ENCODE measurements around the gene FBXO2. TPM values are rescaled to one million over a fixed set of nuclear protein-coding genes. Genes with fewer than 3 reads are reported as not detected.

FBXO2 gene
- total and polyA plus RNA-seq, 2 of the 4 experiments (the other 2 are of a cell fraction) = 0.36 to 1.7 TPM

DNA sequence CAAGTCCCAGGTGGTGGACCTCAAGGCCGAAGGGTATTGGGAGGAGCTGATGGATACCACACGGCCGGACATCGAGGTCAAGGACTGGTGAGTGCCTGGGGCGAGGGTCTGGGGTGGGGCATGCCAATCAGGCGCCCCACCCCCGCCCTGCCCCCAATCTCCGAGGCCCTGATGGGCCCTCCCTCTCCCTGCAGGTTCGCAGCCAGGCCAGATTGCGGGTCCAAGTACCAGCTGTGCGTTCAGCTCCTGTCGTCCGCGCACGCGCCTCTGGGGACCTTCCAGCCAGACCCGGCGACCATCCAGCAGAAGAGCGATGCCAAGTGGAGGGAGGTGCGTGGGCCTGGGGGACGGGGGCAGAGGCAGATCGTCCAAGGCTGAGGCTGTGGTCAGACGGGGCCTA, 4.3 kb upstream of the FBXO2 start:
- Histone ChIP-seq H4K8ac (ENCODE audit: low read depth in 2 of 2, low read length in 2 of 2) (no peak overlapping the region), H3K9ac (ENCODE audit: low read depth, low read length) (no peak overlapping the region), H2AK9ac (replicated peaks; ENCODE audit: low read depth, low read length, poor library complexity) (no peak overlapping the region), H3K23ac (ENCODE audit: low read depth, low read length) (no peak overlapping the region), H3K56ac (ENCODE audit: extremely low read depth, insufficient read depth, low read length) (no peak overlapping the region), H2BK20ac (ENCODE audit: low read depth, low read length) (no peak overlapping the region), H2BK120ac (ENCODE audit: low read depth, low read length) (no peak overlapping the region), H4K5ac (ENCODE audit: low read depth, low read length) (no peak overlapping the region), H3K79me1 (ENCODE audit: low read depth in 1 of 2, low read length in 2 of 2) (peaks cover 0 to 4% of the 10 kb centered on the region in 2 experiments; a peak in 1 of 4 replicates), H3K4me3 (ENCODE audit: insufficient read depth, low read depth, low read length) (no peak overlapping the region), H2BK5ac (ENCODE audit: low read depth, low read length, poor library complexity, severe bottlenecking) (no peak overlapping the region), H3K4me2 (ENCODE audit: low read depth, low read length) (no peak overlapping the region), H3K4ac (ENCODE audit: low read depth, low read length) (no peak overlapping the region), H3K36me3 (ENCODE audit: control insufficient read depth, insufficient read depth, low read length) (peaks cover 21% of the 10 kb centered on the region), H3K9me3 (ENCODE audit: control insufficient read depth, insufficient read depth, low read length) (no peaks in the 10 kb centered on the region), H2BK15ac (ENCODE audit: low read depth, low read length) (no peak overlapping the region), H3K9me1 (ENCODE audit: insufficient read depth, low read length) (no peaks in the 10 kb centered on the region), H2AK5ac (ENCODE audit: low read depth, low read length) (no peak overlapping the region), H3K27ac (ENCODE audit: insufficient read depth, low read length) (no peak overlapping the region), H2AFZ (replicated peaks; ENCODE audit: low read length, poor library complexity) (no peak overlapping the region), H4K91ac (ENCODE audit: insufficient read depth, low read depth, low read length) (no peak overlapping the region), H3K4me1 (ENCODE audit: control insufficient read depth, insufficient read depth, low read length) (no peaks in the 10 kb centered on the region), H3K14ac (replicated peaks; ENCODE audit: low read depth, low read length) (no peak overlapping the region), H3K27me3 (ENCODE audit: control insufficient read depth, insufficient read depth, low read length) (peaks cover 4% of the 10 kb centered on the region; the same call in 1 of the 2 replicates), H4K20me1 (ENCODE audit: insufficient read depth, low read length) (no peaks in the 10 kb centered on the region), H3K18ac (ENCODE audit: low read depth, low read length) (no peak overlapping the region)
- DNase-seq (no peak), ATAC-seq (ENCODE audit: low read depth) (no peak)
- no TSS peak for BruUV-seq (replicated peaks)
- WGBS, 2 experiments (ENCODE audit: extremely low coverage in 2 of 2, insufficient read length in 1 of 2) = 95% methylated on average over 13 of the region's 23 CpGs; no CpG with 5 or more reads in 1 of the 2 experiments
- TF ChIP-seq CHD1 (IDR thresholded peaks at IDR 0.05; ENCODE audit: low read depth, low read length) (no peak), RCOR1 (IDR thresholded peaks at IDR 0.05; ENCODE audit: insufficient replicate concordance, low read length) (no peak), RFX5 (IDR thresholded peaks at IDR 0.05; ENCODE audit: low read depth, low read length) (no peak), BHLHE40 (IDR thresholded peaks at IDR 0.05; ENCODE audit: low read depth, low read length) (no peak), MAFK (IDR thresholded peaks at IDR 0.05; ENCODE audit: low read depth, low read length) (no peak), POLR2A (IDR thresholded peaks at IDR 0.05; ENCODE audit: low read depth, low read length) (no peak), MAZ (IDR thresholded peaks at IDR 0.05; ENCODE audit: borderline replicate concordance, low read depth, low read length) (no peak), MXI1 (IDR thresholded peaks at IDR 0.05; ENCODE audit: borderline replicate concordance, low read depth, low read length) (no peak), NFE2L2 (IDR thresholded peaks at IDR 0.05; ENCODE audit: low read depth, low read length) (no peak), FOS (IDR thresholded peaks at IDR 0.05; ENCODE audit: low read depth, low read length) (no peak), CEBPB (IDR thresholded peaks at IDR 0.05; ENCODE audit: low read depth, low read length) (no peak)
- TF ChIP-seq, protein P1, sequence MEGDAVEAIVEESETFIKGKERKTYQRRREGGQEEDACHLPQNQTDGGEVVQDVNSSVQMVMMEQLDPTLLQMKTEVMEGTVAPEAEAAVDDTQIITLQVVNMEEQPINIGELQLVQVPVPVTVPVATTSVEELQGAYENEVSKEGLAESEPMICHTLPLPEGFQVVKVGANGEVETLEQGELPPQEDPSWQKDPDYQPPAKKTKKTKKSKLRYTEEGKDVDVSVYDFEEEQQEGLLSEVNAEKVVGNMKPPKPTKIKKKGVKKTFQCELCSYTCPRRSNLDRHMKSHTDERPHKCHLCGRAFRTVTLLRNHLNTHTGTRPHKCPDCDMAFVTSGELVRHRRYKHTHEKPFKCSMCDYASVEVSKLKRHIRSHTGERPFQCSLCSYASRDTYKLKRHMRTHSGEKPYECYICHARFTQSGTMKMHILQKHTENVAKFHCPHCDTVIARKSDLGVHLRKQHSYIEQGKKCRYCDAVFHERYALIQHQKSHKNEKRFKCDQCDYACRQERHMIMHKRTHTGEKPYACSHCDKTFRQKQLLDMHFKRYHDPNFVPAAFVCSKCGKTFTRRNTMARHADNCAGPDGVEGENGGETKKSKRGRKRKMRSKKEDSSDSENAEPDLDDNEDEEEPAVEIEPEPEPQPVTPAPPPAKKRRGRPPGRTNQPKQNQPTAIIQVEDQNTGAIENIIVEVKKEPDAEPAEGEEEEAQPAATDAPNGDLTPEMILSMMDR (conservative IDR thresholded peaks at IDR 0.05; ENCODE audit: low read depth, low read length) = no peak
- TF ChIP-seq, protein P2, sequence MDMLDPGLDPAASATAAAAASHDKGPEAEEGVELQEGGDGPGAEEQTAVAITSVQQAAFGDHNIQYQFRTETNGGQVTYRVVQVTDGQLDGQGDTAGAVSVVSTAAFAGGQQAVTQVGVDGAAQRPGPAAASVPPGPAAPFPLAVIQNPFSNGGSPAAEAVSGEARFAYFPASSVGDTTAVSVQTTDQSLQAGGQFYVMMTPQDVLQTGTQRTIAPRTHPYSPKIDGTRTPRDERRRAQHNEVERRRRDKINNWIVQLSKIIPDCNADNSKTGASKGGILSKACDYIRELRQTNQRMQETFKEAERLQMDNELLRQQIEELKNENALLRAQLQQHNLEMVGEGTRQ (IDR thresholded peaks at IDR 0.05; ENCODE audit: low read depth, low read length) = no peak
- TF ChIP-seq, protein P3, sequence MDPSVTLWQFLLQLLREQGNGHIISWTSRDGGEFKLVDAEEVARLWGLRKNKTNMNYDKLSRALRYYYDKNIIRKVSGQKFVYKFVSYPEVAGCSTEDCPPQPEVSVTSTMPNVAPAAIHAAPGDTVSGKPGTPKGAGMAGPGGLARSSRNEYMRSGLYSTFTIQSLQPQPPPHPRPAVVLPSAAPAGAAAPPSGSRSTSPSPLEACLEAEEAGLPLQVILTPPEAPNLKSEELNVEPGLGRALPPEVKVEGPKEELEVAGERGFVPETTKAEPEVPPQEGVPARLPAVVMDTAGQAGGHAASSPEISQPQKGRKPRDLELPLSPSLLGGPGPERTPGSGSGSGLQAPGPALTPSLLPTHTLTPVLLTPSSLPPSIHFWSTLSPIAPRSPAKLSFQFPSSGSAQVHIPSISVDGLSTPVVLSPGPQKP (IDR thresholded peaks at IDR 0.05; ENCODE audit: borderline replicate concordance, low read depth, low read length) = no peak
- dilution Hi-C loops (cut with HindIII; ENCODE audit: low sequenced_read_pairs, unreplicated experiment) = no loop called here
- ChIA-PET CTCF (interaction anchor here (0.6 kb wide), 1 partner anchor 52 kb away, joined by 5 read pairs; no protein-coding TSS in a partner anchor), POLR2A (ENCODE audit: unreplicated experiment) (no interaction called here)
- in situ Hi-C loops (cut with MboI; ENCODE audit: low sequenced_read_pairs) = loop anchor here (5.0 kb wide), 1 partner anchor 59 kb away; no protein-coding TSS in a partner anchor
- intact Hi-C loops (cut with micrococcal nuclease) = loop anchor here (10.0 kb wide), 1 partner anchor 246 kb away; no protein-coding TSS in a partner anchor

All from IMR-90 (cell line).